ENCODE measurements around the gene RBMXL2.

Gene RBMXL2

DNA sequence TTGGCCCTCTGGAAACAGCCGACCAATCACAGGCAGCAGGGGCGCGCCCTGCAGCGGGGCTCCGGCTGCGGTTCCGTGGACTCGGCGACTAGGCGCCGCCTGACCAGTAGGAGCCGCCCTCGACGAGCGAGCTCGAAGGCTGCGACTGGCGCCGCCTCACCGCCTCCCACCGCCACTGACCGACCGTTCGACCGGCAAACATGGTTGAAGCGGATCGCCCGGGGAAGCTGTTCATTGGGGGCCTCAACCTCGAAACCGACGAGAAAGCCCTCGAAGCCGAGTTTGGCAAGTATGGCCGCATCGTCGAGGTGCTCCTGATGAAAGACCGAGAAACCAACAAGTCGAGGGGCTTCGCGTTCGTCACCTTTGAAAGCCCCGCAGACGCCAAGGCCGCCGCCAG, at the start of gene RBMXL2:
TSS of gene RBMXL2 (plus strand) at position 78 of the 400 bp plus-strand sequence. CDS start at position 201, 123 bp downstream.
- Histone ChIP-seq H3K4me3 (ENCODE audit: low read length, poor library complexity, severe bottlenecking) (no peak within 1 kb of the TSS), H3K9me2 (replicated peaks; ENCODE audit: low read depth, low read length) (no peaks in the 10 kb centered on the region), H3K27me3 (ENCODE audit: insufficient read depth, low read length, poor library complexity, severe bottlenecking) (no peaks in the 10 kb centered on the region), H3K4me1 (ENCODE audit: insufficient read depth, low read length, poor library complexity, severe bottlenecking) (no peaks in the 10 kb centered on the region), H3K4me2 (ENCODE audit: low read depth, low read length, poor library complexity, severe bottlenecking) (no peak within 1 kb of the TSS), H3K9me3 (ENCODE audit: insufficient read depth, low read depth, low read length) (no peaks in the 10 kb centered on the region), H3K36me3 (ENCODE audit: insufficient read depth, low read length) (no peaks in the 10 kb centered on the region), H3K9ac (ENCODE audit: low read depth, low read length, poor library complexity, severe bottlenecking) (no peak within 1 kb of the TSS), H3K79me2 (ENCODE audit: insufficient read depth, low read length) (no peaks in the 10 kb centered on the region), H3F3A (ENCODE audit: low read depth) (no peaks in the 10 kb centered on the region), H2AFZ (ENCODE audit: low read length) (no peak within 1 kb of the TSS), H4K20me1 (ENCODE audit: insufficient read depth, low read length, poor library complexity, severe bottlenecking) (no peaks in the 10 kb centered on the region)
- TF ChIP-seq EZH2phosphoT487 (IDR thresholded peaks at IDR 0.05; ENCODE audit: borderline replicate concordance) = no peak
- TF ChIP-seq, protein P1, sequence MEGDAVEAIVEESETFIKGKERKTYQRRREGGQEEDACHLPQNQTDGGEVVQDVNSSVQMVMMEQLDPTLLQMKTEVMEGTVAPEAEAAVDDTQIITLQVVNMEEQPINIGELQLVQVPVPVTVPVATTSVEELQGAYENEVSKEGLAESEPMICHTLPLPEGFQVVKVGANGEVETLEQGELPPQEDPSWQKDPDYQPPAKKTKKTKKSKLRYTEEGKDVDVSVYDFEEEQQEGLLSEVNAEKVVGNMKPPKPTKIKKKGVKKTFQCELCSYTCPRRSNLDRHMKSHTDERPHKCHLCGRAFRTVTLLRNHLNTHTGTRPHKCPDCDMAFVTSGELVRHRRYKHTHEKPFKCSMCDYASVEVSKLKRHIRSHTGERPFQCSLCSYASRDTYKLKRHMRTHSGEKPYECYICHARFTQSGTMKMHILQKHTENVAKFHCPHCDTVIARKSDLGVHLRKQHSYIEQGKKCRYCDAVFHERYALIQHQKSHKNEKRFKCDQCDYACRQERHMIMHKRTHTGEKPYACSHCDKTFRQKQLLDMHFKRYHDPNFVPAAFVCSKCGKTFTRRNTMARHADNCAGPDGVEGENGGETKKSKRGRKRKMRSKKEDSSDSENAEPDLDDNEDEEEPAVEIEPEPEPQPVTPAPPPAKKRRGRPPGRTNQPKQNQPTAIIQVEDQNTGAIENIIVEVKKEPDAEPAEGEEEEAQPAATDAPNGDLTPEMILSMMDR (conservative IDR thresholded peaks at IDR 0.05; ENCODE audit: low read length) = no peak

DNA sequence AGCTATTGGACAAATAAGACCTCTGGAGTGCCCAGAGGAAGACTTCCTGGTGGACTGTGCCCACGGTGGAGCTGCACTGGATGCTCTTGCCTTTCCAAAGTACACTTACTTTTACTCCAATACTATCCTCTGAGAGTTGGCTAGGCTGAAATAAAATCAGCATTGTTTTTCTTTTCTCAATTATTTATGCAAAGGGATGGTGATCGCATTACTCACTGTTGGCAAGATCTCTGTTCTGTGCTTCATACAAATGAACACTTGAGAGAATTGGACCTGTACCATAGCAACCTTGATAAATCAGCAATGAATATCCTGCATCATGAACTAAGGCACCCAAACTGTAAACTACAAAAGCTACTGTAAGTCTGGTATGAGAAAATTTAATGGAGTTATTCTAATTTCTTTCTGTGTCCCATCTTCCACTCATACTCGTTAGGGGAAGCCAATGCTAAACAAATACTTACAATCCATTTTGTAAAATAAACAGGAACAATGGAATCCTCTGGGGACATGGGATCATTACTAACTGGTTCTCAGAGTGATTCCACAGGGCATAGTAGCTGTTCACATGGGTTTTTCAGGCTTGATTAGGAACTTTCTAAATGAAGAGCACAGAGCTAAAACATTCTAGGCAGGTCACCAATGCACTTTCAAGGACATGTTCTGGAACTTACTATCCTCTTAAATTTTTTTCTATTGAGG, 42.2 kb upstream of the RBMXL2 start:
- H3K79me2 ChIP-seq (ENCODE audit: insufficient read depth, low read length) = no peaks in the 10 kb centered on the region
- H3F3A ChIP-seq (ENCODE audit: low read depth) = no peaks in the 10 kb centered on the region
- H3K9me2 ChIP-seq (replicated peaks; ENCODE audit: low read depth, low read length) = no peaks in the 10 kb centered on the region
- H3K36me3 ChIP-seq (ENCODE audit: insufficient read depth, low read length) = no peaks in the 10 kb centered on the region
- no peak overlapping the region for H3K9ac ChIP-seq (ENCODE audit: low read depth, low read length, poor library complexity, severe bottlenecking)
- no peak overlapping the region for H3K4me3 ChIP-seq (ENCODE audit: low read length, poor library complexity, severe bottlenecking)
- no peaks in the 10 kb centered on the region for H3K4me1 ChIP-seq (ENCODE audit: insufficient read depth, low read length, poor library complexity, severe bottlenecking)
- H2AFZ ChIP-seq (ENCODE audit: low read length) = no peak overlapping the region
- H3K4me2 ChIP-seq (ENCODE audit: low read depth, low read length, poor library complexity, severe bottlenecking) = no peak overlapping the region
- TF ChIP-seq, protein P1 (conservative IDR thresholded peaks at IDR 0.05; ENCODE audit: low read length) = no peak
- no peak for TF ChIP-seq EZH2phosphoT487 (IDR thresholded peaks at IDR 0.05; ENCODE audit: borderline replicate concordance)
- no peaks in the 10 kb centered on the region for H3K27me3 ChIP-seq (ENCODE audit: insufficient read depth, low read length, poor library complexity, severe bottlenecking)
- H4K20me1 ChIP-seq (ENCODE audit: insufficient read depth, low read length, poor library complexity, severe bottlenecking) = no peaks in the 10 kb centered on the region
- H3K9me3 ChIP-seq (ENCODE audit: insufficient read depth, low read depth, low read length) = no peaks in the 10 kb centered on the region

DNA sequence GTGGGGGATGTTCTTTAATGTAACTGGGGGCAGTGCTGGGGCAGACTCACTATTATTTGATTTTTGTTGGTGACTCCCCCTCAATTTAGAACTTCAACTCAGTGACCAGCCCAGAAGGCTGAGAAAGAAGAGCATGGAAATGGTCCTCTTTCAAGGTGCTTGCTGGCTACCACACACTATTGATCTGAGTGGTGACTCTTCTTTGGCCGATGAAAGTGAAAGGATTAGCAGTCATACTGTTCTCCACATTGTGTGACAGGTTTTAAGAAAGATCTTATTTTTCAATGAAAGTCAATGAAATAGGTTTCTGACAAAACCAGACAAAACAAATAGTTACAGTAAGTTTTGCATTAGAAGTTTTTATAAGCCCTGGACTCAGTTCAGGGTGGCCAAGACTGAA, 38.6 kb upstream of the RBMXL2 start:
- no peak overlapping the region for H3K4me2 ChIP-seq (ENCODE audit: low read depth, low read length, poor library complexity, severe bottlenecking)
- no peaks in the 10 kb centered on the region for H3K79me2 ChIP-seq (ENCODE audit: insufficient read depth, low read length)
- H3F3A ChIP-seq (ENCODE audit: low read depth) = no peaks in the 10 kb centered on the region
- H2AFZ ChIP-seq (ENCODE audit: low read length) = no peak overlapping the region
- no peaks in the 10 kb centered on the region for H3K9me2 ChIP-seq (replicated peaks; ENCODE audit: low read depth, low read length)
- H3K27me3 ChIP-seq (ENCODE audit: insufficient read depth, low read length, poor library complexity, severe bottlenecking) = no peaks in the 10 kb centered on the region
- no peaks in the 10 kb centered on the region for H3K4me1 ChIP-seq (ENCODE audit: insufficient read depth, low read length, poor library complexity, severe bottlenecking)
- H3K9me3 ChIP-seq (ENCODE audit: insufficient read depth, low read depth, low read length) = no peaks in the 10 kb centered on the region
- no peaks in the 10 kb centered on the region for H3K36me3 ChIP-seq (ENCODE audit: insufficient read depth, low read length)
- no peak overlapping the region for H3K9ac ChIP-seq (ENCODE audit: low read depth, low read length, poor library complexity, severe bottlenecking)
- H4K20me1 ChIP-seq (ENCODE audit: insufficient read depth, low read length, poor library complexity, severe bottlenecking) = no peaks in the 10 kb centered on the region
- TF ChIP-seq, protein P1 (conservative IDR thresholded peaks at IDR 0.05; ENCODE audit: low read length) = no peak
- no peak for TF ChIP-seq EZH2phosphoT487 (IDR thresholded peaks at IDR 0.05; ENCODE audit: borderline replicate concordance)
- H3K4me3 ChIP-seq (ENCODE audit: low read length, poor library complexity, severe bottlenecking) = no peak overlapping the region

Data from Loucy (cell line).